ENCODE results near the gene ACER3.
"Not testable (repeated sequence)": the region's sequence is repeated elsewhere in the genome, so short reads cannot be mapped to it uniquely, and the experiment has no call there.

The ACER3 gene

DNA sequence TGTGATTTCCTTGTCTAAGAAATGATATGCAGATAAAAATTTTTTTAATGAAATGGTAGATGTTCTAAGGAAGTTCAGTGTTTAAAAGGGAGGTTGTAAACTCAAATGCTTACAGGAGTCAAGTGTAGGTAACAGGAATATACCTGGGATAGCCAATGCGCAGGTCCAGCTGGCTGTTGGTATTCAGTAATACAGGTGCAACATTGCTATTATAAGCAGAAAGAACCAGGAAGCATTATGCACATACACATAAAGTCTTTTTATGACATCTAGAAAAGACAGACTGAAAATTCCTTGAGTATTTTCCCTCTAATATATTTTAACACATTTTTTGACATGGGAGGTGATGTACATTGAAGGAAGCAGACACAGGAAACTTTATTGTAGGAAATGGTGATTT is 129.9 kb downstream of the ACER3 start:
- H3K9me3 ChIP-seq (replicated peaks in 1 of 11), result no peaks in the 10 kb centered on the region
- H3K4me2 ChIP-seq, result no peak overlapping the region
- no peak overlapping the region for H3K4me3 ChIP-seq
- no peaks in the 10 kb centered on the region for H3K4me1 ChIP-seq
- no peaks in the 10 kb centered on the region for H4K20me1 ChIP-seq
- H3K36me3 ChIP-seq, result peaks cover 0 to 88% (median 12%) of the 10 kb centered on the region in 11 experiments; a peak in 12 of 22 replicates
- no peaks in the 10 kb centered on the region for H3K27me3 ChIP-seq
- no peak overlapping the region for H3K9ac ChIP-seq
- no peak for TF ChIP-seq Cebpa-rat (IDR thresholded peaks at IDR 0.05)
- H3K27ac ChIP-seq, result no peak overlapping the region

DNA sequence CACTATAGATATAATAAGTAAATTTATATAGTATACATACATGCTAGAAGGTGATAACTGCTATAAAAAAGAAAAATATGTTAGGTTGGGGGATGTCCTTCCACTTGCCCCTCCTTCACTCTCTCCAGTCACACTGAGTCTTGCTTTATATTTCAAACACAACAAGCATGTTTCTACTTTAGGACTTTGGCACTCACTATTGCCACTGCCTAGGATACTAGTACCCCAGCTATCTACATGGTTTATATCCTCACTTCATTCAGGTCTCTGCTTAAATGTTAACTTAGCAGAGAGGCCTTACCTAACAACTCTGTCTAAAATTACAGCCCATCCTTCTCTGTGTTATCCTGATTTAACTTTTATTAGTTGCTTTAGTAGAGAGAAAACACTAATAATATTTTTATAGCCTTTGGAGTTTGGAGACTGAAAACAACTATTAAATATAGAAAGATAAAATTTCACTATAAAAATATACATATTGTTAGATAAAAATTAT is 134.4 kb downstream of the ACER3 start:
- Histone ChIP-seq H4K20me1 (no peaks in the 10 kb centered on the region), H3K4me2 (no peak overlapping the region), H3K27ac (no peak overlapping the region), H3K9me3 (replicated peaks in 1 of 11) (peaks cover 0 to 6% (median 0%) of the 10 kb centered on the region in 11 experiments; a peak in 1 of 22 replicates), H3K36me3 (peaks cover 0 to 92% (median 13%) of the 10 kb centered on the region in 11 experiments; a peak in 14 of 22 replicates), H3K9ac (no peak overlapping the region), H3K4me1 (no peaks in the 10 kb centered on the region), H3K4me3 (no peak overlapping the region), H3K27me3 (no peaks in the 10 kb centered on the region)
- TF ChIP-seq Cebpa-rat (IDR thresholded peaks at IDR 0.05), result no peak

DNA sequence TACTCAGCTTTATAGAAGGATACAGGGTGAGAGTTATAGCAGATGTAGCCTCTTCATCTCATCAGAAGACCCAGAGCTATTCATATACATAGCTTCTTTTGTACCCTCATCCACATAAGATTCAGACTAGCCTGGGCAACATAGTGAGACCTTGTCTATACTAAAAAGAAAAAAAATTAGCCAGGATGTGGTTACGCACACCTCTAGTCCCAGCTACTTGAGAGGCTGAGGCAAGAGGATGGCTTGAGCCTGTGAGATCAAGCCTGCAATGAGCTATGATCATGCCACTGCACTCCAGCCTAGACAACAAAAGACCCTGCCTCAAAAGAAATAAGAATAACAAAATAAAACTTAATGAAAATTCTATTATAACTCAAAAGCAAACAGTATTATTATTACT is 136.8 kb downstream of the ACER3 start:
- H4K20me1 ChIP-seq, result no peaks in the 10 kb centered on the region
- H3K4me1 ChIP-seq, result no peaks in the 10 kb centered on the region
- H3K36me3 ChIP-seq, result peaks cover 0 to 69% (median 12%) of the 10 kb centered on the region in 11 experiments; a peak in 14 of 22 replicates
- no peaks in the 10 kb centered on the region for H3K27me3 ChIP-seq
- no peak overlapping the region for H3K9ac ChIP-seq
- peaks cover 0 to 6% (median 0%) of the 10 kb centered on the region in 11 experiments; a peak in 1 of 22 replicates for H3K9me3 ChIP-seq (replicated peaks in 1 of 11)
- H3K4me2 ChIP-seq, result no peak overlapping the region
- no peak overlapping the region for H3K4me3 ChIP-seq
- no peak overlapping the region for H3K27ac ChIP-seq
- TF ChIP-seq Cebpa-rat (IDR thresholded peaks at IDR 0.05), result no peak

DNA sequence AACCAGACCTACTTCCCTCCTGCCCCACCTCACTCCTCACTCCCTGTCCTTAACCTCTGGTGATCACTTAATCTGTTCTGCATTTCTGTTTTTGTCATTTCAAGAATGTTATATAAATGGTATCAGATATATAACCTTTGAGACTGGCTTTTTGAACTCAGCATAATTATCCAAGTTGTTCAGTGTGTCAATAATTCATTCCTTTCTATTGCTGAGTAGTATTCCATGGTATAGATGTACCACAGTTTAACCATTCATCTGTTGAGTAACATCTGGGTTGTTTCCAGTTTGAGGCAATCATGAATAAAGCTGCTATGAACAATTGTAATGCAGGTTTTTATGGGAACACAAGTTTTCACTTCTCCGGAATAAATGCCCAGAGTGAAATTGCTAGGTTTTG is 138.9 kb downstream of the ACER3 start:
- no peak for TF ChIP-seq Cebpa-rat (IDR thresholded peaks at IDR 0.05)
- no peaks in the 10 kb centered on the region for H4K20me1 ChIP-seq
- H3K9me3 ChIP-seq (replicated peaks in 1 of 11), result peaks cover 0 to 6% (median 0%) of the 10 kb centered on the region in 11 experiments; a peak in 1 of 22 replicates
- no peaks in the 10 kb centered on the region for H3K27me3 ChIP-seq
- no peaks in the 10 kb centered on the region for H3K4me1 ChIP-seq
- H3K36me3 ChIP-seq, result peaks cover 0 to 49% (median 7%) of the 10 kb centered on the region in 11 experiments; a peak in 10 of 22 replicates
- no peak overlapping the region for H3K27ac ChIP-seq
- H3K9ac ChIP-seq, result no peak overlapping the region
- no peak overlapping the region for H3K4me2 ChIP-seq
- no peak overlapping the region for H3K4me3 ChIP-seq

DNA sequence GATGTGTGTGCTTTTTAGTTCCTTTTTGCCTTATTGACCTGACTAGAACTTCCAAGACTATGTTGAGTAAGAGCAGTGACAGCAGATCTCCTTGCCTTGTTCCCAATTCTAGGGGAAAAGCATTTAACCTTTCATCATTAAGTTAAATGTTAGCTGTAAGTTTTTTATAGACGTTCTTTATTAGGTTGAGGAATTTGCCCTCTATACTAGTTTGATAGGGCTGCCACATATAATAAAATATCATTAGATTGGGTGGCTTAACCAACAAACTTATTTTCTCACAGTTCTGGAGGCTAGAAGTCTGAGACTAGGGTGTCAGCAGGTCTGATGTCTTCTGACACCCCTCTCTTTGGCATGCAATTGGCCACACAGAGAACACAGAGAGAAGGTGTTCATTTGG is 140.9 kb downstream of the ACER3 start:
- H3K36me3 ChIP-seq, result peaks cover 0 to 48% (median 7%) of the 10 kb centered on the region in 11 experiments; a peak in 11 of 22 replicates
- H3K4me3 ChIP-seq, result no peak overlapping the region
- no peaks in the 10 kb centered on the region for H3K27me3 ChIP-seq
- H4K20me1 ChIP-seq, result no peaks in the 10 kb centered on the region
- H3K4me2 ChIP-seq, result no peak overlapping the region
- no peaks in the 10 kb centered on the region for H3K4me1 ChIP-seq
- no peak overlapping the region for H3K27ac ChIP-seq
- peaks cover 0 to 8% (median under 1%) of the 10 kb centered on the region in 11 experiments; a peak in 3 of 22 replicates for H3K9me3 ChIP-seq (replicated peaks in 1 of 11)
- no peak overlapping the region for H3K9ac ChIP-seq
- TF ChIP-seq Cebpa-rat (IDR thresholded peaks at IDR 0.05), result no peak

DNA sequence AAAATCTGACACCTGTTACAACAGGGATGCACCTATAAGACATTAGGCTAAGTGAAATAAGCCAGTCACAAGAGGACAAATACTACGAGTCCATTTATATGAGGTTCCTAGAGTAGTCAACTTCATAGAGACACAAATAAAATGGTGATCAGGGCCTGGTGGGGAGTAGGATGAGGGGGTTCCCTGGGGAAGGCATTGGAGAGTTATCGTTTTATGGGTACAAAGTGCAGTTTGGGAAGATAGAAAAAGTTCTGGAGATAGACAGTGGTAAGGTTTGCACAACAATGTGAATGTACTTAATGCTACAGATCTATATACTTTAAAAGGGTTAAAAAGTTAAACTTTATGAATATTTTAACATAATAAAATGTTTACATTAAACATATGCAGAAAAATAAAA is 142.1 kb downstream of the ACER3 start:
- Histone ChIP-seq H4K20me1 (no peaks in the 10 kb centered on the region), H3K4me3 (no peak overlapping the region), H3K27me3 (no peaks in the 10 kb centered on the region), H3K9ac (no peak overlapping the region), H3K36me3 (peaks cover 0 to 47% (median 13%) of the 10 kb centered on the region in 11 experiments; a peak in 13 of 22 replicates), H3K4me2 (no peak overlapping the region), H3K4me1 (no peaks in the 10 kb centered on the region), H3K9me3 (replicated peaks in 1 of 11) (peaks cover 0 to 15% (median 4%) of the 10 kb centered on the region in 11 experiments; a peak in 4 of 22 replicates), H3K27ac (no peak overlapping the region)
- no peak for TF ChIP-seq Cebpa-rat (IDR thresholded peaks at IDR 0.05)

DNA sequence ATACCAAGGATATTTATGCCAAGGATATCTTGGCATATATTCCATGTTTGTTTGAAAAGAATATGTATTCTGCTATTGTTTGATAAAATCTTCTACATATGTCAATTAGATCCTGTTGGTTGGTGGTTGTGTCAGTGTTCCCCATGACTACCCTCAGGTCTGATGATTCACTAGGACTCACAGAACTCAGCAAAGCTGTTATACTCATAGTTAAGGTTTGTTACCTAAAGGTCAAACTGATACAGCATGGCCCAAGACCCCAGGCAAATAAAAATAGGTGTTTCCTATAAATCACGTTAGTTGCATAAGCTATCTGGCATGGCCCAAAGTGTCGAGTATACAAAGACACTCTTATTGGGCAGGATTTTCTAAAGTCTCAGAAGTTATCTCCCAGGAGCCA is 143.2 kb downstream of the ACER3 start:
- peaks cover 4 to 46% (median 17%) of the 10 kb centered on the region in 11 experiments; a peak in 17 of 22 replicates for H3K36me3 ChIP-seq
- H3K27me3 ChIP-seq, result no peaks in the 10 kb centered on the region
- no peak overlapping the region for H3K4me3 ChIP-seq
- no peaks in the 10 kb centered on the region for H3K4me1 ChIP-seq
- no peak overlapping the region for H3K9ac ChIP-seq
- H3K9me3 ChIP-seq (replicated peaks in 1 of 11), result peaks cover 0 to 19% (median 4%) of the 10 kb centered on the region in 11 experiments; a peak in 4 of 22 replicates
- H4K20me1 ChIP-seq, result no peaks in the 10 kb centered on the region
- TF ChIP-seq Cebpa-rat (IDR thresholded peaks at IDR 0.05), result no peak
- no peak overlapping the region for H3K4me2 ChIP-seq
- H3K27ac ChIP-seq, result no peak overlapping the region

DNA sequence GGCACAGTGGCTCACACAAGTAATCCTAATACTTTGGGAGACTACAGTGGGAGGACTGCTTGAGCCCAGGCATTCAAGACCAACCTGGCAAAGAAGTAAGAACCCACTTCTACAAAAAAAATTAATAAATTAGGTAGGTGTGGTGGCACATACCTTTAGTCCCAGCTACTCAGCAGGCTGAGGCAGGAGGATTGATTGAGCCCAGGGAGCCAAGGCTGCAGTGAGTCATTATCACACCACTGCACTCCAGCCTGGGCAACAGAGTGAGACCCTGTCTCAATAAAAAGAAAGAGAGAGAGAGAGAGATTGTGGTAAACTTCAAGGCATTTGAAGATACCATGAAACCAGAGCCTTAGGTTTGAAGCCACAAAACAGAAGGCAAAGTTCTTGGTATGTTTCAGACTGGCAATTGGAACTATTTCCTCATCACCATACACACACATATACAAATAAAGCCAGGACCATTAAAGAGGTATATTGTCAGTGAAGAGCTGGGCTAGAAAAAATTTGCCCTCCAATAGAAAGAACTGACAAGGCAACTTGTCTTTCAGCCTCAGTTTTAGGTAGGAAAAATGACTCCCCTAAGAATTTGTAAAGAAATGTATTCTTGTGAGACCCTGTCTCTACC is 148.9 kb downstream of the ACER3 start:
- H3K27ac ChIP-seq, result no peak overlapping the region
- H3K9ac ChIP-seq, result no peak overlapping the region
- H3K27me3 ChIP-seq, result no peaks in the 10 kb centered on the region

DNA sequence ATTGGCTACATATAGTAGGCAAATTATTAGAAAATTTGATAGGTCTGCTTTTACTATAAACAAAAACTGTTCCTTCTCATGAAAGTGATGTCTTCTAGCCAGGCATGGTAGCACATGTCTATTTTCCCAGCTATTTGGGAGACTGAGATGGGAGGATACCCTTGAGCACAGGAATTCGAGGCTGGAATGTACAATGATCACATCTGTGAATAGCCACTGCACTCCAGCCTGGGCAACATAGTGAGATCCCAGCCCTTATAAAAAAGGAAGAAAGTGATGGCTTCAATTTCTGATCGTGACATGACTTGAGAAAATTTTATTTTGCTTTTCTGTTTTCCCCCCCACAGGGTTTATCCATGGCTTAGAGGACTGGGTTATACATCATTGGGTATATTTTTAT is 154.0 kb downstream of the ACER3 start:
- no peak overlapping the region for H3K9ac ChIP-seq
- peaks cover 0 to 7% (median 0%) of the 10 kb centered on the region in 10 experiments; a peak in 3 of 20 replicates for H3K4me1 ChIP-seq
- no peaks in the 10 kb centered on the region for H3K27me3 ChIP-seq
- no peak overlapping the region for H3K4me3 ChIP-seq
- H3K36me3 ChIP-seq, result peaks cover 0 to 62% (median 7%) of the 10 kb centered on the region in 11 experiments; a peak in 10 of 22 replicates
- no peak overlapping the region for H3K4me2 ChIP-seq
- no peaks in the 10 kb centered on the region for H3K9me3 ChIP-seq (replicated peaks in 1 of 11)
- H4K20me1 ChIP-seq, result no peaks in the 10 kb centered on the region
- no peak for TF ChIP-seq Cebpa-rat (IDR thresholded peaks at IDR 0.05)
- H3K27ac ChIP-seq, result no peak overlapping the region

More for the DNA sequence above, 148.9 kb downstream of the ACER3 start:
- H4K20me1 ChIP-seq, result no peaks in the 10 kb centered on the region
- peaks cover 5 to 69% (median 17%) of the 10 kb centered on the region in 11 experiments; a peak in 15 of 22 replicates for H3K36me3 ChIP-seq
- no peak for TF ChIP-seq Cebpa-rat (IDR thresholded peaks at IDR 0.05)
- no peak overlapping the region for H3K4me3 ChIP-seq
- no peak overlapping the region for H3K4me2 ChIP-seq
- no peaks in the 10 kb centered on the region for H3K4me1 ChIP-seq
- H3K9me3 ChIP-seq (replicated peaks in 1 of 11), result peaks cover 0 to 23% (median 4%) of the 10 kb centered on the region in 11 experiments; a peak in 4 of 22 replicates

DNA sequence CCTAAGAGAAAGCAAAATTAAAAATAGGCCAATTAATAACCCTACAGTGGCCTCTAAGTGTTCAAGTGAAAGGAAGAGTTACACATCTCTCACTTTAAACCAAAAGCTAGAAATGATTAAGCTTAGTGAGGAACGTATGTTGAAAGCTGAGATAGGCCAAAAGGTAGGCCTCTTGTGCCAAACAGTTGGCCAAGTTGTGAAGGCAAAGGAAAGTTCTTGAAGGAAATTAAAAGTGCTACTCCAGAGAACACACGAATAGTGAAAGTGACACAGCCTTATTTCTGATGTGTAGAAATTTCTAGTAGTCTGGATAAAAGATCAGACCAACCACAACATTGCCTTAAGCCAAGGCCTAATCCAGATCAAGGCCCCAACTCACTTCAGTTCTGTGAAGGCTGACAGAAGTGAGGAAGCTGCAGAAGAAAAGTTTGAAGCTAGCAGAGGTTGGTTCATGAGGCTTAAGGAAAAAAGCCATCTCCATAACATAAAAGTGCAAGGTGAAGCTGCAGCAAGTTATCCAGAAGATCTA is 157.7 kb downstream of the ACER3 start:
- H3K27me3 ChIP-seq; H3K4me3 ChIP-seq; H3K9ac ChIP-seq; H3K4me2 ChIP-seq; H4K20me1 ChIP-seq; H3K27ac ChIP-seq; H3K4me1 ChIP-seq; H3K9me3 ChIP-seq (replicated peaks in 1 of 11): not testable (repeated sequence)
- peaks cover 0 to 80% (median 11%) of the 10 kb centered on the region in 11 experiments; a peak in 12 of 22 replicates for H3K36me3 ChIP-seq
